NCI-H187 (cell line): ENCODE results near the gene DHFR.

ENCODE experiments used
- DNase-seq, 2 experiments: peaks; one replicate each; lab custom pipeline; 2025; lab: John Stamatoyannopoulos, UW

DHFR gene

GRCh38 chr5:80655231-80655774 lies 520 bp upstream of the DHFR start:
- no peak for DNase-seq

- peak in 1 of 2 experiments; percentile 25 for DNase-seq
Observed at GRCh38 chr5:80654054-80654390, 761 bp downstream of the DHFR start.

GRCh38 chr5:80653502-80653901 lies 1.3 kb downstream of the DHFR start:
- no peak for DNase-seq

GRCh38 chr5:80646926-80647325 lies 7.9 kb downstream of the DHFR start:
- DNase-seq, result no peak

GRCh38 chr5:80644900-80645299 lies 9.9 kb downstream of the DHFR start:
- DNase-seq, result no peak

GRCh38 chr5:80641353-80641752 lies 13.4 kb downstream of the DHFR start:
- no peak for DNase-seq

GRCh38 chr5:80634193-80634592 lies 20.6 kb downstream of the DHFR start:
- DNase-seq, result no peak

- DNase-seq, result no peak
Observed at GRCh38 chr5:80632700-80633099, 22.1 kb downstream of the DHFR start.

GRCh38 chr5:80631278-80632259 lies 23.2 kb downstream of the DHFR start:
- DNase-seq, result no peak

- DNase-seq, result no peak
Observed at GRCh38 chr5:80629281-80629680, 25.5 kb downstream of the DHFR start.

- no peak for DNase-seq
Observed at GRCh38 chr5:80625230-80625629, 29.6 kb downstream of the DHFR start.

- DNase-seq, result no peak
Observed at GRCh38 chr5:80623999-80624398, 30.8 kb downstream of the DHFR start.

- DNase-seq, result no peak
Observed at GRCh38 chr5:80622756-80623155, 32.0 kb downstream of the DHFR start.

GRCh38 chr5:80620211-80620610 lies 34.6 kb downstream of the DHFR start:
- no peak for DNase-seq

GRCh38 chr5:80619086-80619485 lies 35.7 kb downstream of the DHFR start:
- no peak for DNase-seq

GRCh38 chr5:80618438-80618837 lies 36.3 kb downstream of the DHFR start:
- no peak for DNase-seq

- DNase-seq, result no peak
Observed at GRCh38 chr5:80615266-80615914, 39.4 kb downstream of the DHFR start.

- no peak for DNase-seq
Observed at GRCh38 chr5:80609692-80610091, 45.1 kb downstream of the DHFR start.

- DNase-seq, result no peak
Observed at GRCh38 chr5:80608731-80609130, 46.1 kb downstream of the DHFR start.

- no peak for DNase-seq
Observed at GRCh38 chr5:80607832-80608231, 47.0 kb downstream of the DHFR start.

- DNase-seq, result no peak
Observed at GRCh38 chr5:80607343-80607742, 47.4 kb downstream of the DHFR start.

- no peak for DNase-seq
Observed at GRCh38 chr5:80600943-80601693, 53.7 kb downstream of the DHFR start.
